Heart right ventricle (tissue), 16 donors: ENCODE measurements around the gene C1QTNF6. TPM values are rescaled to one million over a fixed set of nuclear protein-coding genes. Genes with fewer than 3 reads are reported as not detected.

ENCODE experiments used
- ATAC-seq, 8 donors: fragments of 200-7000 bp; cut with Tn5 transposase; one replicate each; pipeline ENCODE4 v1.9.1; 2020; ENCODE audit warnings: mild to moderate bottlenecking in 8 of 8, moderate library complexity in 8 of 8, moderate number of reproducible peaks in 1 of 8
- DNase-seq, 2 donors: peaks; one replicate each; pipeline ENCODE4 v3.0.0-alpha.2; 2020
- H3K27ac ChIP-seq, 10 donors: fragments of 200-600 bp; sonication (generic) in 2 of 10; one replicate each; pipeline versions ENCODE4 v1.5.0 to v1.8.0; 2020 to 2022; ENCODE audit warnings: mild to moderate bottlenecking in 3 of 10
- H3K27me3 ChIP-seq, 7 donors: fragments of 200-600 bp; one replicate each; pipeline ENCODE4 v1.8.0; 2021 to 2022; ENCODE audit warnings: mild to moderate bottlenecking in 2 of 7
- H3K36me3 ChIP-seq, 9 donors: fragments of 200-600 bp; sonication (generic) in 1 of 9; one replicate each; pipeline versions ENCODE4 v1.5.0 to v1.8.0; 2020 to 2022; ENCODE audit warnings: mild to moderate bottlenecking in 2 of 9
- H3K4me1 ChIP-seq, 9 donors: fragments of 200-600 bp; sonication (generic) in 1 of 9; one replicate each; pipeline versions ENCODE4 v1.5.0 to v1.8.0; 2020 to 2022; ENCODE audit warnings: mild to moderate bottlenecking in 4 of 9
- H3K4me3 ChIP-seq, 10 donors: fragments of 200-600 bp; sonication (generic) in 2 of 10; one replicate each; pipeline versions ENCODE4 v1.5.0 to v1.8.0; 2020 to 2022; ENCODE audit warnings: mild to moderate bottlenecking in 7 of 10, moderate library complexity in 2 of 10
- H3K9me3 ChIP-seq, 11 donors: fragments of 200-600 bp in 10 of 11; sonication (generic) in 2 of 11; one replicate each; pipeline versions ENCODE4 v1.5.0 to v1.8.0; 2013 to 2022; ENCODE audit warnings: mild to moderate bottlenecking in 2 of 11, control low read depth in 1 of 11, moderate library complexity in 1 of 11
- WGBS, 2 donors: extraction: QIAGEN DNeasy Blood & Tissue Kit; methylation state at CpG; one replicate each; pipeline ENCODE4 v1.1.7; 2013; ENCODE audit warnings: inconsistent platforms in 1 of 2; 5-methylcytosine and 5-hydroxymethylcytosine counted together
- intact Hi-C, 10 donors: fragments of 100-400 bp; cut with DNase I; formaldehyde crosslinking; loops; one replicate each; pipeline versions ENCODE4 v1.11.1 to v1.14.2; 2022
- polyA plus RNA-seq, 2 donors: library from polyadenylated mRNA; stranded (reverse); fragments of 200-250 nt; gene quantifications; one replicate each; pipeline ENCODE4 v1.2.3, GENCODE V29; 2013
- total RNA-seq, 10 donors: library from RNA; stranded (reverse); fragmentation: NEBNext Ultra II Directional in 3 of 10; extraction: Animal tissue kit (Norgen Biotek cat#: 25700) in 3 of 10; gene quantifications; one replicate each; pipeline versions ENCODE4 v1.2.1 to v1.2.4, GENCODE V29; 2021 to 2023
- TF ChIP-seq, protein P1 (sequence below), 9 donors: fragments of 200-600 bp; sonication (generic) in 2 of 9; IDR thresholded peaks; one replicate each; pipeline versions ENCODE4 v1.5.0 to v1.8.0; 2021 to 2022; ENCODE audit warnings: antibody characterized with exemption in 9 of 9, mild to moderate bottlenecking in 5 of 9, moderate library complexity in 1 of 9
- donor health status: Arrhythmogenic right ventricular cardiomyopathy.
- donor health status: ischemic (EF 13 %, LVEDD 7.1; RV severe dilation, severe dysfunction).
- donor health status: healthy with polysubstance abuse.
- donor health status: DM: no; HTN: yes; CAD: no.
- donor health status: DM: no; HTN: no; CAD: no.
- donor health status: ischemic (EF 25% LVEDD 6.9; RV normal size, moderate dysfunction).
- donor health status: ischemic (EF 25% LVEDD 5.7; RV mildly dilated, moderate dysfunction).
- donor health status: healthy.
- donor health status: DM: yes; HTN: yes; CAD: no.
- donor health status: Ischemic cardiomyopathy.
- donor health status: ischemic (EF 35%, LVEDD 5.7; RV mildly dilated, moderate dysfunction).
- donor health status: nonischemic (EF 11% LVEDD 7.7; RV severe dilation, severe dysfunction).
- donor health status: DM: yes; HTN: yes; CAD: no.
- donor health status: PGD.
- donor health status: ischemic (EF 29% LVEDD 5.4; RV normal size, mild dysfunction).
- donor health status: nonischemic (EF 23%, LVEDD 6.1; RV moderate dilation, normal function).

C1QTNF6 gene
- total and polyA plus RNA-seq, 12 donors = 0.51 to 6.4 (median 1.5) TPM

DNA sequence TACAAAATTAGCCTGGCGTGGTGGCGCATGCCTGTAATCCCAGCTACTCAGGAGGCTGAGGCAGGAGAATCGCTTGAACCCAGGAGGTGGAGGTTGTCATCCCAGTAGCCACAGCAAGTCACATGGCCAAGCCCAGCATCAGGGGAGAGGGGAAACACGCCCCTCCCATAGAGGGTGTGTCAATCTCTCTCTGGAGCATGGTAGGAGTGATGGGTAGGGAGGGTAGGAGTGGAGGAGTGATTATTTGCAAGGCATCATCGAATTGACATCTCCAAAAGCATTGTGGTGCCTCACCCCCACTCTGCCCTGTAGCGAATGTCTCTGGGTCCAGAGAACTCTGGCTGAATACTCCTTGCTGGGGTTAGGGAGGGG is 30.3 kb upstream of the C1QTNF6 start:
- Histone ChIP-seq H3K36me3 (no peaks in the 10 kb centered on the region), H3K27me3 (peaks cover 0 to 51% (median 27%) of the 10 kb centered on the region in 7 donors), H3K9me3 (peaks cover 0 to 5% (median 0%) of the 10 kb centered on the region in 11 donors), H3K4me1 (peaks cover 0 to 36% (median 0%) of the 10 kb centered on the region in 9 donors), H3K27ac (peak overlapping the region in 1 of 10 donors; percentile 24), H3K4me3 (no peak overlapping the region)
- TF ChIP-seq, protein P1, sequence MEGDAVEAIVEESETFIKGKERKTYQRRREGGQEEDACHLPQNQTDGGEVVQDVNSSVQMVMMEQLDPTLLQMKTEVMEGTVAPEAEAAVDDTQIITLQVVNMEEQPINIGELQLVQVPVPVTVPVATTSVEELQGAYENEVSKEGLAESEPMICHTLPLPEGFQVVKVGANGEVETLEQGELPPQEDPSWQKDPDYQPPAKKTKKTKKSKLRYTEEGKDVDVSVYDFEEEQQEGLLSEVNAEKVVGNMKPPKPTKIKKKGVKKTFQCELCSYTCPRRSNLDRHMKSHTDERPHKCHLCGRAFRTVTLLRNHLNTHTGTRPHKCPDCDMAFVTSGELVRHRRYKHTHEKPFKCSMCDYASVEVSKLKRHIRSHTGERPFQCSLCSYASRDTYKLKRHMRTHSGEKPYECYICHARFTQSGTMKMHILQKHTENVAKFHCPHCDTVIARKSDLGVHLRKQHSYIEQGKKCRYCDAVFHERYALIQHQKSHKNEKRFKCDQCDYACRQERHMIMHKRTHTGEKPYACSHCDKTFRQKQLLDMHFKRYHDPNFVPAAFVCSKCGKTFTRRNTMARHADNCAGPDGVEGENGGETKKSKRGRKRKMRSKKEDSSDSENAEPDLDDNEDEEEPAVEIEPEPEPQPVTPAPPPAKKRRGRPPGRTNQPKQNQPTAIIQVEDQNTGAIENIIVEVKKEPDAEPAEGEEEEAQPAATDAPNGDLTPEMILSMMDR (IDR thresholded peaks at IDR 0.05) = no peak
- intact Hi-C loops = no loop called here
- DNase-seq (no peak), ATAC-seq (no peak)
- 75 to 82% methylated on average over 6 of the region's 6 CpGs for WGBS, 2 donors

GRCh38 chr22:37215890-37216289 is 27.8 kb upstream of the C1QTNF6 start:
- peaks cover 0 to 15% (median 6%) of the 10 kb centered on the region in 9 donors for H3K4me1 ChIP-seq
- H3K9me3 ChIP-seq = no peaks in the 10 kb centered on the region
- 82 to 91% methylated on average over 9 of the region's 9 CpGs for WGBS, 2 donors
- intact Hi-C loops = no loop called here
- TF ChIP-seq, protein P1 (IDR thresholded peaks at IDR 0.05) = no peak
- peaks cover 0 to 64% (median 41%) of the 10 kb centered on the region in 7 donors for H3K27me3 ChIP-seq
- no peak for DNase-seq
- ATAC-seq = no peak
- no peak overlapping the region for H3K4me3 ChIP-seq
- H3K27ac ChIP-seq = no peak overlapping the region
- H3K36me3 ChIP-seq = no peaks in the 10 kb centered on the region

GRCh38 chr22:37214731-37215030 is 26.6 kb upstream of the C1QTNF6 start:
- Histone ChIP-seq H3K4me3 (no peak overlapping the region), H3K27ac (no peak overlapping the region), H3K9me3 (no peaks in the 10 kb centered on the region), H3K4me1 (peaks cover 0 to 8% (median 6%) of the 10 kb centered on the region in 9 donors), H3K36me3 (no peaks in the 10 kb centered on the region), H3K27me3 (peaks cover 0 to 62% (median 48%) of the 10 kb centered on the region in 7 donors)
- WGBS, 2 donors = 74 to 84% methylated on average over 13 of the region's 13 CpGs
- ATAC-seq (no peak), DNase-seq (no peak)
- intact Hi-C loops = no loop called here
- TF ChIP-seq, protein P1 (IDR thresholded peaks at IDR 0.05) = no peak

- 84 to 85% methylated on average over 13 of the region's 13 CpGs for WGBS, 2 donors
- DNase-seq (no peak), ATAC-seq (no peak)
- no peak overlapping the region for H3K27ac ChIP-seq
- H3K4me1 ChIP-seq = peaks cover 0 to 8% (median 3%) of the 10 kb centered on the region in 9 donors
- H3K36me3 ChIP-seq = no peaks in the 10 kb centered on the region
- intact Hi-C loops = no loop called here
- no peaks in the 10 kb centered on the region for H3K9me3 ChIP-seq
- TF ChIP-seq, protein P1 (IDR thresholded peaks at IDR 0.05) = no peak
- H3K4me3 ChIP-seq = no peak overlapping the region
- peaks cover 0 to 59% (median 43%) of the 10 kb centered on the region in 7 donors for H3K27me3 ChIP-seq
These were observed 26.1 kb upstream of the C1QTNF6 start for GRCh38 chr22:37213941-37214730.
